GM20000 (cell line): ENCODE data around the gene PIP4K2A.
"Not testable (repeated sequence)": the region's sequence is repeated elsewhere in the genome, so short reads cannot be mapped to it uniquely, and the experiment has no call there.

ENCODE experiments used
- DNase-seq: peaks from one replicate; pipeline ENCODE4 v3.0.0; 2012; ENCODE audit warnings: low spot score
- CTCF ChIP-seq: IDR thresholded peaks from 2 replicates; pipeline ENCODE4 v1.5.1; 2012; ENCODE audit warnings: mild to moderate bottlenecking, control low read depth; ENCODE audit errors: extremely low read depth, missing control alignments

PIP4K2A gene

GRCh38 chr10:22700489-22700888 is 13.9 kb downstream of the PIP4K2A start:
- no peak for DNase-seq
- TF ChIP-seq CTCF, result no peak

GRCh38 chr10:22699976-22700375 is 14.4 kb downstream of the PIP4K2A start:
- no peak for TF ChIP-seq CTCF
- DNase-seq, result no peak

- no peak for DNase-seq
- TF ChIP-seq CTCF, result no peak
These were observed 15.4 kb downstream of the PIP4K2A start for GRCh38 chr10:22698941-22699440.

GRCh38 chr10:22697800-22698199 is 16.6 kb downstream of the PIP4K2A start:
- no peak for DNase-seq
- no peak for TF ChIP-seq CTCF

- DNase-seq, result no peak
- TF ChIP-seq CTCF, result no peak
These were observed 17.3 kb downstream of the PIP4K2A start for GRCh38 chr10:22697101-22697500.

GRCh38 chr10:22693860-22694259 is 20.5 kb downstream of the PIP4K2A start:
- no peak for DNase-seq
- TF ChIP-seq CTCF, result no peak

- no peak for DNase-seq
These were observed 21.0 kb downstream of the PIP4K2A start for GRCh38 chr10:22693371-22693784.

GRCh38 chr10:22692119-22692518 is 22.3 kb downstream of the PIP4K2A start:
- DNase-seq, result not testable (repeated sequence)

More at GRCh38 chr10:22693371-22693784, 21.0 kb downstream of the PIP4K2A start:
- no peak for TF ChIP-seq CTCF
